Erythroblast (primary cell): Measurements from ENCODE around the gene LRMDA.

ENCODE experiments used
- DNase-seq, 2 experiments: peaks; one replicate each; lab custom pipeline; 2025; lab: John Stamatoyannopoulos, UW
- GATA1 ChIP-seq: IDR thresholded peaks from 2 replicates; pipeline ENCODE4 v1.6.1; 2011; ENCODE audit warnings: low read depth, mild to moderate bottlenecking, control low read depth, low read length, moderate library complexity
- POLR2A ChIP-seq: IDR thresholded peaks from 2 replicates; pipeline ENCODE4 v1.6.1; 2011; ENCODE audit warnings: mild to moderate bottlenecking, low read length

The LRMDA gene

GRCh38 chr10:76149182-76149581, 717.8 kb downstream of the LRMDA start:
- TF ChIP-seq GATA1 (no peak), POLR2A (no peak)
- no peak for DNase-seq

GRCh38 chr10:76149602-76150138, 718.2 kb downstream of the LRMDA start:
- TF ChIP-seq GATA1 (no peak), POLR2A (no peak)
- DNase-seq, result no peak

GRCh38 chr10:76150139-76150875, 718.9 kb downstream of the LRMDA start:
- no peak for TF ChIP-seq GATA1
- TF ChIP-seq POLR2A, result no peak
- no peak for DNase-seq

- TF ChIP-seq GATA1 (no peak), POLR2A (no peak)
- DNase-seq, result no peak
Observed at GRCh38 chr10:76150876-76151288, 719.5 kb downstream of the LRMDA start.

GRCh38 chr10:76152186-76152585, 720.8 kb downstream of the LRMDA start:
- no peak for DNase-seq
- TF ChIP-seq GATA1 (no peak), POLR2A (no peak)

- DNase-seq, result no peak
- no peak for TF ChIP-seq POLR2A
- TF ChIP-seq GATA1, result no peak
Observed at GRCh38 chr10:76155961-76156360, 724.5 kb downstream of the LRMDA start.

GRCh38 chr10:76160446-76161300, 729.2 kb downstream of the LRMDA start:
- DNase-seq, result no peak
- TF ChIP-seq GATA1 (no peak), POLR2A (no peak)

- TF ChIP-seq POLR2A (no peak), GATA1 (no peak)
- DNase-seq, result no peak
Observed at GRCh38 chr10:76161301-76161582, 729.8 kb downstream of the LRMDA start.

GRCh38 chr10:76168437-76168836, 737.0 kb downstream of the LRMDA start:
- DNase-seq, result no peak
- TF ChIP-seq POLR2A (no peak), GATA1 (no peak)

- TF ChIP-seq POLR2A (no peak), GATA1 (no peak)
- no peak for DNase-seq
Observed at GRCh38 chr10:76169246-76169645, 737.8 kb downstream of the LRMDA start.

- DNase-seq, result no peak
- no peak for TF ChIP-seq POLR2A
- TF ChIP-seq GATA1, result no peak
Observed at GRCh38 chr10:76172020-76172419, 740.6 kb downstream of the LRMDA start.

- DNase-seq, result no peak
- TF ChIP-seq POLR2A, result no peak
- no peak for TF ChIP-seq GATA1
Observed at GRCh38 chr10:76175533-76176165, 744.2 kb downstream of the LRMDA start.

GRCh38 chr10:76176166-76176550, 744.7 kb downstream of the LRMDA start:
- no peak for DNase-seq
- TF ChIP-seq POLR2A (no peak), GATA1 (no peak)

GRCh38 chr10:76177936-76178335, 746.5 kb downstream of the LRMDA start:
- TF ChIP-seq GATA1 (no peak), POLR2A (no peak)
- no peak for DNase-seq
